HCT116 (cell line): Measurements from ENCODE around the gene S1PR1. TPM values are rescaled to one million over a fixed set of nuclear protein-coding genes. Genes with fewer than 3 reads are reported as not detected.

Experiments used
- ATAC-seq: fragments of 200-7000 bp; cut with Tn5 transposase; 2 replicates; pipeline ENCODE4 v1.9.1; 2020; ENCODE audit warnings: mild to moderate bottlenecking, moderate library complexity
- BruUV-seq: library from RNA; stranded (reverse); fragments of 400-500 nt; replicated peaks from 2 replicates; lab custom pipeline; 2021; lab: Mats Ljungman, UMichigan
- CTCF ChIA-PET: fragments of 300-600 bp; sonication (Branson Sonifier 250); formaldehyde crosslinking; loops from one replicate; lab custom pipeline; 2021; ENCODE audit warnings: antibody characterized with exemption; lab: Charles Lee
- POLR2A ChIA-PET: fragments of 300-600, 350-600 bp; sonication (Branson Sonifier 250); formaldehyde crosslinking; loops from one replicate; lab custom pipeline; 2021; ENCODE audit warnings: antibody characterized with exemption; lab: Charles Lee
- RAD21 ChIA-PET, 2 experiments: fragments of 300-600 bp; sonication (Branson Sonifier 250); formaldehyde crosslinking; loops; one replicate each; lab custom pipeline; 2023; ENCODE audit warnings: low total read pairs in 2 of 2; ENCODE audit not compliant: uncharacterized antibody in 2 of 2, unreplicated experiment in 2 of 2, low non-redundant PET in 1 of 2; lab: Charles Lee
- DNase-seq: peaks from one replicate; pipeline ENCODE4 v3.0.0-alpha.2; 2010; ENCODE audit warnings: low read depth, low spot score
- H2AFZ ChIP-seq: fragments of 200-600 bp; shearing (Covaris generic), sonication (generic); 2 replicates; pipeline ENCODE4 v1.6.1; 2017; ENCODE audit warnings: low read depth, mixed run types, mixed read lengths, antibody characterized with exemption, low read length; ENCODE audit not compliant: poor library complexity, severe bottlenecking
- H3K27ac ChIP-seq: 2 replicates; pipeline ENCODE4 v1.5.1; 2012; ENCODE audit warnings: low read depth, low read length
- H3K27me3 ChIP-seq: fragments of 200-600 bp; sonication (generic); 2 replicates; pipeline ENCODE4 v1.6.1; 2016; ENCODE audit warnings: mixed run types, low read length, mixed read lengths; ENCODE audit not compliant: insufficient read depth
- H3K36me3 ChIP-seq, 2 experiments: fragments of 200-500 bp in 1 of 2; fragments of 200-600 bp in 1 of 2; sonication (Bioruptor generic) in 1 of 2; sonication (generic) in 1 of 2; 2 replicates each; pipeline versions ENCODE4 v1.5.1 to v1.6.1; 2014 to 2016; ENCODE audit warnings: low read length in 2 of 2, inconsistent platforms in 1 of 2, mixed read lengths in 1 of 2, mixed run types in 1 of 2; ENCODE audit not compliant: insufficient read depth in 2 of 2, control insufficient read depth in 1 of 2
- H3K4me1 ChIP-seq, 2 experiments: fragments of 200-600 bp in 1 of 2; sonication (generic) in 1 of 2; 2 replicates each; pipeline versions ENCODE4 v1.5.1 to v1.6.1; 2012 to 2017; ENCODE audit warnings: low read length in 2 of 2, inconsistent platforms in 1 of 2, mild to moderate bottlenecking in 1 of 2, mixed read lengths in 1 of 2, mixed run types in 1 of 2, moderate library complexity in 1 of 2; ENCODE audit not compliant: insufficient read depth in 2 of 2, control insufficient read depth in 1 of 2
- H3K4me2 ChIP-seq: fragments of 200-600 bp; sonication (generic); 2 replicates; pipeline ENCODE4 v1.6.1; 2017; ENCODE audit warnings: mixed run types, low read length, mixed read lengths
- H3K4me3 ChIP-seq, 2 experiments: fragments of 200-600 bp in 1 of 2; sonication (generic) in 1 of 2; replicated peaks in 1 of 2; 2 replicates each; pipeline ENCODE4 v1.5.1; 2011 to 2016; ENCODE audit warnings: low read length in 2 of 2, control low read depth in 1 of 2, low read depth in 1 of 2, mild to moderate bottlenecking in 1 of 2, mixed read lengths in 1 of 2, mixed run types in 1 of 2
- H3K79me2 ChIP-seq: fragments of 200-600 bp; sonication (generic); 2 replicates; pipeline ENCODE4 v1.6.1; 2017; ENCODE audit warnings: mild to moderate bottlenecking, mixed run types, low read length, moderate library complexity, mixed read lengths; ENCODE audit not compliant: insufficient read depth
- H3K9ac ChIP-seq: fragments of 200-600 bp; sonication (generic); 2 replicates; pipeline ENCODE4 v1.6.1; 2016; ENCODE audit warnings: low read length, mixed read lengths
- H3K9me2 ChIP-seq: fragments of 200-600 bp; sonication (generic), shearing (Covaris generic); 2 replicates; pipeline ENCODE4 v1.6.1; 2017; ENCODE audit warnings: mixed run types, mild to moderate bottlenecking, moderate library complexity; ENCODE audit not compliant: insufficient read depth
- H3K9me3 ChIP-seq, 2 experiments: fragments of 200-500 bp in 1 of 2; fragments of 200-600 bp in 1 of 2; sonication (Bioruptor generic) in 1 of 2; sonication (generic) in 1 of 2; 2 replicates each; pipeline ENCODE4 v1.6.1; 2014 to 2017; ENCODE audit warnings: low read length in 2 of 2, mixed read lengths in 2 of 2, inconsistent platforms in 1 of 2, low read depth in 1 of 2, mild to moderate bottlenecking in 1 of 2, mixed run types in 1 of 2, moderate library complexity in 1 of 2; ENCODE audit not compliant: control insufficient read depth in 1 of 2, insufficient read depth in 1 of 2
- H4K20me1 ChIP-seq: fragments of 200-600 bp; sonication (generic), shearing (Covaris generic); 2 replicates; pipeline ENCODE4 v1.6.1; 2017; ENCODE audit warnings: mixed run types, mild to moderate bottlenecking, moderate library complexity; ENCODE audit not compliant: insufficient read depth
- CBX3 ChIP-seq: IDR thresholded peaks from 2 replicates; pipeline ENCODE4 v1.6.1; 2012; ENCODE audit warnings: low read depth
- CTCF ChIP-seq, 3 experiments: fragments of 200-600 bp in 1 of 3; sonication (generic) in 1 of 3; IDR thresholded peaks in 2 of 3; conservative IDR thresholded peaks in 1 of 3; 2 replicates each; pipeline ENCODE4 v1.5.1; 2012 to 2017; ENCODE audit warnings: low read depth in 2 of 3, low read length in 2 of 3, antibody characterized with exemption in 1 of 3, borderline replicate concordance in 1 of 3, control low read depth in 1 of 3, mild to moderate bottlenecking in 1 of 3, mixed read lengths in 1 of 3, mixed run types in 1 of 3, moderate library complexity in 1 of 3; ENCODE audit not compliant: insufficient read depth in 1 of 3
- EZH2 ChIP-seq: fragments of 200-600 bp; sonication (generic); IDR thresholded peaks from 2 replicates; pipeline ENCODE4 v1.6.1; 2017; ENCODE audit warnings: antibody characterized with exemption, mixed run types
- EZH2phosphoT487 ChIP-seq: fragments of 200-600 bp; IDR thresholded peaks from 2 replicates; pipeline ENCODE4 v1.6.1; 2018; ENCODE audit warnings: antibody characterized with exemption, borderline replicate concordance
- POLR2A ChIP-seq: IDR thresholded peaks from 2 replicates; pipeline ENCODE4 v1.7.0; 2011; ENCODE audit warnings: borderline replicate concordance; ENCODE audit not compliant: insufficient read depth, insufficient read length; ENCODE audit errors: extremely low read depth
- POLR2AphosphoS5 ChIP-seq: IDR thresholded peaks from 2 replicates; pipeline ENCODE4 v1.6.1; 2011; ENCODE audit warnings: mild to moderate bottlenecking, low read depth, low read length, moderate library complexity
- RAD21 ChIP-seq: IDR thresholded peaks from 2 replicates; pipeline ENCODE4 v1.6.1; 2012; ENCODE audit warnings: low read depth, mild to moderate bottlenecking
- SIN3A ChIP-seq: IDR thresholded peaks from 2 replicates; pipeline ENCODE4 v1.6.1; 2012; ENCODE audit warnings: low read depth
- ZFX ChIP-seq: fragments of 450-650 bp; IDR thresholded peaks from 2 replicates; pipeline ENCODE4 v1.6.1; 2017
- intact Hi-C: fragments of 100-400 bp; cut with micrococcal nuclease; formaldehyde crosslinking; loops from 2 replicates; pipeline ENCODE4 v1.10.0; 2022
- total RNA-seq: library from RNA; stranded (reverse); gene quantifications from one replicate; pipeline ENCODE4 v1.2.1, GENCODE V29; 2021; ENCODE audit not compliant: unreplicated experiment
- TF ChIP-seq, protein P1 (sequence below): IDR thresholded peaks from 2 replicates; pipeline ENCODE4 v1.6.1; 2011; ENCODE audit warnings: mild to moderate bottlenecking, low read length, moderate library complexity; ENCODE audit not compliant: insufficient replicate concordance; ENCODE audit errors: extremely low read depth

The S1PR1 gene
- total RNA-seq, 1 experiment from 2014 or later: 0.61 TPM

- Histone ChIP-seq H4K20me1 (no peaks in the 10 kb centered on the region), H2AFZ (no peak overlapping the region), H3K27me3 (peaks cover 9% of the 10 kb centered on the region; the same call in 1 of the 2 replicates), H3K36me3 (no peaks in the 10 kb centered on the region), H3K27ac (no peak overlapping the region), H3K9ac (no peak overlapping the region), H3K4me2 (no peak overlapping the region), H3K79me2 (no peaks in the 10 kb centered on the region), H3K9me3 (no peaks in the 10 kb centered on the region), H3K4me3 (no peak overlapping the region), H3K4me1 (no peaks in the 10 kb centered on the region), H3K9me2 (no peaks in the 10 kb centered on the region)
- POLR2A ChIA-PET: no interaction called here
- CTCF ChIA-PET: no interaction called here
- intact Hi-C loops: no loop called here
- TF ChIP-seq ZFX (no peak), SIN3A (no peak)
- RAD21 ChIA-PET: no interaction called here
- no peak for ATAC-seq
- no TSS peak for BruUV-seq
- no peak for DNase-seq
Measured at GRCh38 chr1:101276818-101277217, 40.0 kb downstream of the S1PR1 start.

- no peak for TF ChIP-seq EZH2
- no peak for TF ChIP-seq CTCF (IDR thresholded peaks at IDR 0.05 in 2 of 3, conservative IDR thresholded peaks at IDR 0.05 in 1 of 3; ENCODE audit: borderline replicate concordance in 1 of 3, insufficient read depth in 1 of 3, low read depth in 2 of 3, low read length in 2 of 3)
- TF ChIP-seq CBX3: no peak
- TF ChIP-seq, protein P1, sequence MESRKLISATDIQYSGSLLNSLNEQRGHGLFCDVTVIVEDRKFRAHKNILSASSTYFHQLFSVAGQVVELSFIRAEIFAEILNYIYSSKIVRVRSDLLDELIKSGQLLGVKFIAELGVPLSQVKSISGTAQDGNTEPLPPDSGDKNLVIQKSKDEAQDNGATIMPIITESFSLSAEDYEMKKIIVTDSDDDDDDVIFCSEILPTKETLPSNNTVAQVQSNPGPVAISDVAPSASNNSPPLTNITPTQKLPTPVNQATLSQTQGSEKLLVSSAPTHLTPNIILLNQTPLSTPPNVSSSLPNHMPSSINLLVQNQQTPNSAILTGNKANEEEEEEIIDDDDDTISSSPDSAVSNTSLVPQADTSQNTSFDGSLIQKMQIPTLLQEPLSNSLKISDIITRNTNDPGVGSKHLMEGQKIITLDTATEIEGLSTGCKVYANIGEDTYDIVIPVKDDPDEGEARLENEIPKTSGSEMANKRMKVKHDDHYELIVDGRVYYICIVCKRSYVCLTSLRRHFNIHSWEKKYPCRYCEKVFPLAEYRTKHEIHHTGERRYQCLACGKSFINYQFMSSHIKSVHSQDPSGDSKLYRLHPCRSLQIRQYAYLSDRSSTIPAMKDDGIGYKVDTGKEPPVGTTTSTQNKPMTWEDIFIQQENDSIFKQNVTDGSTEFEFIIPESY: no peak
- no peak for TF ChIP-seq EZH2phosphoT487
- TF ChIP-seq POLR2AphosphoS5: no peak
- TF ChIP-seq POLR2A: no peak
- no peak for TF ChIP-seq RAD21
- TF ChIP-seq, all 23 proteins: peak for 0
- no peak overlapping the region for H3K27ac ChIP-seq
- no peaks in the 10 kb centered on the region for H3K79me2 ChIP-seq
- no peaks in the 10 kb centered on the region for H3K4me1 ChIP-seq
- H2AFZ ChIP-seq: no peak overlapping the region
- peaks cover 9% of the 10 kb centered on the region; the same call in 1 of the 2 replicates for H3K27me3 ChIP-seq
- no peaks in the 10 kb centered on the region for H3K36me3 ChIP-seq
- H3K9ac ChIP-seq: no peak overlapping the region
- H3K9me2 ChIP-seq: no peaks in the 10 kb centered on the region
- RAD21 ChIA-PET: no interaction called here
- DNase-seq (no peak), ATAC-seq (no peak)
- POLR2A ChIA-PET: no interaction called here
- no TSS peak for BruUV-seq
- H4K20me1 ChIP-seq: no peaks in the 10 kb centered on the region
- CTCF ChIA-PET: interaction anchor here (2.6 kb wide), 1 partner anchor 10 kb away, joined by 11 read pairs; no protein-coding TSS in a partner anchor
- no peak overlapping the region for H3K4me2 ChIP-seq
- H3K4me3 ChIP-seq: no peak overlapping the region
- H3K9me3 ChIP-seq: no peaks in the 10 kb centered on the region
- intact Hi-C loops: no loop called here
Measured at GRCh38 chr1:101278238-101278637, 41.4 kb downstream of the S1PR1 start.
